Large intestine (tissue), 3 donors: ENCODE results near the gene CHFR. TPM values are rescaled to one million over a fixed set of nuclear protein-coding genes. Genes with fewer than 3 reads are reported as not detected.
"Not testable (repeated sequence)": the region's sequence is repeated elsewhere in the genome, so short reads cannot be mapped to it uniquely, and the experiment has no call there.

Source experiments
- DNase-seq, 2 donors: peaks; one replicate each; pipeline versions ENCODE4 v3.0.0 to v3.0.0-alpha.2; 2013
- H3K27ac ChIP-seq: one replicate; pipeline ENCODE4 v1.5.1; 2013; ENCODE audit warnings: low read length
- H3K27me3 ChIP-seq: 2 replicates; pipeline ENCODE4 v1.6.1; 2013; ENCODE audit warnings: low read length; ENCODE audit not compliant: control insufficient read depth, insufficient read depth
- H3K36me3 ChIP-seq: 2 replicates; pipeline ENCODE4 v1.6.1; 2013; ENCODE audit warnings: low read length; ENCODE audit not compliant: control insufficient read depth, insufficient read depth
- H3K4me1 ChIP-seq: one replicate; pipeline ENCODE4 v1.6.1; 2013; ENCODE audit warnings: low read length; ENCODE audit not compliant: control insufficient read depth, insufficient read depth
- H3K4me3 ChIP-seq: one replicate; pipeline ENCODE4 v1.5.1; 2013; ENCODE audit warnings: low read length
- H3K9me3 ChIP-seq: one replicate; pipeline ENCODE4 v1.6.1; 2013; ENCODE audit warnings: mild to moderate bottlenecking, low read depth, low read length, moderate library complexity; ENCODE audit not compliant: control insufficient read depth
- WGBS: methylation state at CpG from one replicate; pipeline ENCODE4 v1.1.5; 2013; ENCODE audit warnings: low lambda C conversion rate; ENCODE audit not compliant: insufficient coverage; 5-methylcytosine and 5-hydroxymethylcytosine counted together
- polyA plus RNA-seq: library from polyadenylated mRNA; unstranded; fragments of 120-200 nt; gene quantifications from one replicate; pipeline ENCODE4 v1.2.1, GENCODE V29; 2013

Gene CHFR
- polyA plus RNA-seq, 1 donor: 31.9 TPM

GRCh38 chr12:132795847-132796246 is 91.6 kb downstream of the CHFR start:
- DNase-seq: no peak
- Histone ChIP-seq H3K36me3 (peaks cover 71% of the 10 kb centered on the region), H3K27me3 (no peaks in the 10 kb centered on the region), H3K4me1 (no peaks in the 10 kb centered on the region), H3K9me3 (peaks cover 10% of the 10 kb centered on the region), H3K4me3 (no peak overlapping the region), H3K27ac (no peak overlapping the region)
- WGBS: 100% methylated on average over 2 of the region's 14 CpGs

GRCh38 chr12:132791940-132792339 is 95.5 kb downstream of the CHFR start:
- H3K4me3 ChIP-seq, H3K4me1 ChIP-seq, H3K27me3 ChIP-seq, H3K27ac ChIP-seq, DNase-seq: not testable (repeated sequence)
- WGBS: no CpG with 5 or more reads among the region's 2 CpGs
- Histone ChIP-seq H3K36me3 (peaks cover 63% of the 10 kb centered on the region), H3K9me3 (peaks cover 12% of the 10 kb centered on the region)

GRCh38 chr12:132789099-132789471 is 98.3 kb downstream of the CHFR start:
- no peak for DNase-seq
- Histone ChIP-seq H3K27me3 (no peaks in the 10 kb centered on the region), H3K4me3 (no peak overlapping the region), H3K4me1 (no peaks in the 10 kb centered on the region), H3K27ac (no peak overlapping the region), H3K36me3 (peaks cover 65% of the 10 kb centered on the region), H3K9me3 (peaks cover 12% of the 10 kb centered on the region)
- WGBS: no CpG with 5 or more reads among the region's 21 CpGs

GRCh38 chr12:132788375-132789098 is 98.9 kb downstream of the CHFR start:
- Histone ChIP-seq H3K27ac (no peak overlapping the region), H3K9me3 (peaks cover 12% of the 10 kb centered on the region), H3K27me3 (no peaks in the 10 kb centered on the region), H3K4me1 (no peaks in the 10 kb centered on the region), H3K4me3 (no peak overlapping the region), H3K36me3 (peaks cover 65% of the 10 kb centered on the region)
- no CpG with 5 or more reads among the region's 29 CpGs for WGBS
- no peak for DNase-seq

- no peak overlapping the region for H3K4me3 ChIP-seq
- no peak for DNase-seq
- H3K36me3 ChIP-seq: peaks cover 69% of the 10 kb centered on the region
- H3K27me3 ChIP-seq: no peaks in the 10 kb centered on the region
- no peak overlapping the region for H3K27ac ChIP-seq
- H3K9me3 ChIP-seq: peaks cover 10% of the 10 kb centered on the region
- H3K4me1 ChIP-seq: no peaks in the 10 kb centered on the region
- WGBS: no CpG with 5 or more reads among the region's 15 CpGs
Observed at GRCh38 chr12:132787877-132788276, 99.5 kb downstream of the CHFR start.

GRCh38 chr12:132786192-132786591 is 101.2 kb downstream of the CHFR start:
- peaks cover 2% of the 10 kb centered on the region for H3K9me3 ChIP-seq
- no peak for DNase-seq
- no CpG with 5 or more reads among the region's 21 CpGs for WGBS
- H3K36me3 ChIP-seq: peaks cover 73% of the 10 kb centered on the region
- no peaks in the 10 kb centered on the region for H3K27me3 ChIP-seq
- no peaks in the 10 kb centered on the region for H3K4me1 ChIP-seq
- H3K27ac ChIP-seq: no peak overlapping the region
- H3K4me3 ChIP-seq: no peak overlapping the region

GRCh38 chr12:132784580-132784979 is 102.8 kb downstream of the CHFR start:
- no peak for DNase-seq
- Histone ChIP-seq H3K27me3 (no peaks in the 10 kb centered on the region), H3K9me3 (peaks cover 2% of the 10 kb centered on the region), H3K27ac (no peak overlapping the region), H3K4me1 (no peaks in the 10 kb centered on the region), H3K4me3 (no peak overlapping the region), H3K36me3 (peaks cover 79% of the 10 kb centered on the region)
- WGBS: no CpG with 5 or more reads among the region's 9 CpGs

GRCh38 chr12:132783917-132784531 is 103.4 kb downstream of the CHFR start:
- H3K27ac ChIP-seq: no peak overlapping the region
- no CpG with 5 or more reads among the region's 22 CpGs for WGBS
- peaks cover 2% of the 10 kb centered on the region for H3K9me3 ChIP-seq
- no peaks in the 10 kb centered on the region for H3K27me3 ChIP-seq
- no peak for DNase-seq
- no peak overlapping the region for H3K4me3 ChIP-seq
- peaks cover 76% of the 10 kb centered on the region for H3K36me3 ChIP-seq
- no peaks in the 10 kb centered on the region for H3K4me1 ChIP-seq

Other genes starting within 250 kb of the CHFR start
- gene POLE, start 200.3 kb downstream of the CHFR start, polyA plus RNA-seq: 48.1 TPM
- 45.5 TPM for gene PXMP2, start 200.0 kb downstream of the CHFR start, polyA plus RNA-seq
- 23.3 TPM for gene PGAM5, start 176.8 kb downstream of the CHFR start, polyA plus RNA-seq
- gene ANKLE2, start 125.8 kb downstream of the CHFR start, polyA plus RNA-seq: 60.2 TPM
- 31.9 TPM for gene GOLGA3, start 58.7 kb downstream of the CHFR start, polyA plus RNA-seq
- 20.0 TPM for gene ZNF605, start 68.7 kb upstream of the CHFR start, polyA plus RNA-seq
- gene ZNF26, start 98.8 kb upstream of the CHFR start, polyA plus RNA-seq: 14.7 TPM
- gene ZNF84, start 149.9 kb upstream of the CHFR start, polyA plus RNA-seq: 40.2 TPM
- 28.5 TPM for gene ZNF140, start 193.3 kb upstream of the CHFR start, polyA plus RNA-seq
- 3.2 TPM for gene ZNF891, start 242.7 kb upstream of the CHFR start, polyA plus RNA-seq
- 13.3 TPM for gene ZNF10, start 243.0 kb upstream of the CHFR start, polyA plus RNA-seq